ENCODE results near the gene DRC7. TPM values are rescaled to one million over a fixed set of nuclear protein-coding genes. Genes with fewer than 3 reads are reported as not detected.

DRC7 gene
- polyA plus RNA-seq, 1 donor from 2014 or later: 1.4 TPM

DNA sequence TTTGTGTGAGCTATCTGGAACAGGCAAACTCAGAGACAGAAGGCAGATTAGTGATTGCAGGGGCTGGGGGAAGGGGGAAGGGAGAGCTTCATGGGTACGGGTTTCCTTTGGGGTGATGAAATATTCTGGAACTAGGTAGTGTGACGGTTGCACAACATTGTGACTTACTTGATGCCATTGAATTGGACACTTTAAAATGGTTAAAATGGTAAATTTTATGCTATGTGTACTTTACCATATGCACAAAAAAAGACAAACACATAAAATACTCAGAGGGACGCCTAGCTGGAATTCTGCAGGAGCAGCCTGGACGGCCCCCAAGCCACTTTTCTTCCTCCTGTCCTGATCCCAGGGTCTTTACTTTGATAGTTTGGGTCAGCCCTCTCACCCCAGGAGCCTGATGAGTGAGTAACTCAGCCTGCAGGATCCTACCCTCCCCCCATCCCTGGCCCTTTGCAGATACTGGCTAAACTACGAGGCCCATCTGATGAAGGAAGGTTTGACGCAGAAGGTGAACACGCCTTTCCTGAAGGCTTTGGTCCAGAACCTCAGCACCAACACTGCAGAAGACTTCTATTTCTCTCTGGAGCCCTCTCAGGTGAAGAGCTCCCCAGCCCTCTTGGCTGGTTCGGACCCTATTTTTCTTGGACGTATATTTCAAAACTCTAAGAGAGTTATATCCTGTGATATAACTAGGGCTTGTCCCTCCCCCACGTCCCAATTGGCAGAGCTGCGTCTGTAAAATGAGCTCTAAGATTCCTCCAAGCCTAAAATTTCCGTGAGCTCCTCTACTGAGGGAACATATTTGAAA, 18.7 kb upstream of the DRC7 start:
- H3K79me2 ChIP-seq (replicated peaks; ENCODE audit: insufficient read depth, low read length): no peaks in the 10 kb centered on the region
- H3K9me2 ChIP-seq (ENCODE audit: insufficient read depth, low read length): no peaks in the 10 kb centered on the region
- no peak overlapping the region for H3K4me2 ChIP-seq (ENCODE audit: low read length)
- H3K27me3 ChIP-seq (ENCODE audit: insufficient read depth, low read depth, low read length): no peaks in the 10 kb centered on the region
- H3K9me3 ChIP-seq (ENCODE audit: low read length): no peaks in the 10 kb centered on the region
- no peak overlapping the region for H2AFZ ChIP-seq (ENCODE audit: low read depth, low read length)
- no peak overlapping the region for H3K9ac ChIP-seq (ENCODE audit: low read length)
- H3K4me3 ChIP-seq (ENCODE audit: low read length): no peak overlapping the region
- H4K20me1 ChIP-seq (ENCODE audit: insufficient read depth): no peaks in the 10 kb centered on the region
- H3K27ac ChIP-seq (ENCODE audit: low read length): no peak overlapping the region
- H3K36me3 ChIP-seq (ENCODE audit: insufficient read depth, low read length): no peaks in the 10 kb centered on the region
- TF ChIP-seq EP300 (conservative IDR thresholded peaks at IDR 0.05; ENCODE audit: poor library complexity, severe bottlenecking) (no peak), RAD21 (conservative IDR thresholded peaks at IDR 0.05) (no peak), MXI1 (conservative IDR thresholded peaks at IDR 0.05; ENCODE audit: poor library complexity, severe bottlenecking) (no peak), POLR2AphosphoS5 (IDR thresholded peaks at IDR 0.05) (no peak)
- TF ChIP-seq, protein P1, sequence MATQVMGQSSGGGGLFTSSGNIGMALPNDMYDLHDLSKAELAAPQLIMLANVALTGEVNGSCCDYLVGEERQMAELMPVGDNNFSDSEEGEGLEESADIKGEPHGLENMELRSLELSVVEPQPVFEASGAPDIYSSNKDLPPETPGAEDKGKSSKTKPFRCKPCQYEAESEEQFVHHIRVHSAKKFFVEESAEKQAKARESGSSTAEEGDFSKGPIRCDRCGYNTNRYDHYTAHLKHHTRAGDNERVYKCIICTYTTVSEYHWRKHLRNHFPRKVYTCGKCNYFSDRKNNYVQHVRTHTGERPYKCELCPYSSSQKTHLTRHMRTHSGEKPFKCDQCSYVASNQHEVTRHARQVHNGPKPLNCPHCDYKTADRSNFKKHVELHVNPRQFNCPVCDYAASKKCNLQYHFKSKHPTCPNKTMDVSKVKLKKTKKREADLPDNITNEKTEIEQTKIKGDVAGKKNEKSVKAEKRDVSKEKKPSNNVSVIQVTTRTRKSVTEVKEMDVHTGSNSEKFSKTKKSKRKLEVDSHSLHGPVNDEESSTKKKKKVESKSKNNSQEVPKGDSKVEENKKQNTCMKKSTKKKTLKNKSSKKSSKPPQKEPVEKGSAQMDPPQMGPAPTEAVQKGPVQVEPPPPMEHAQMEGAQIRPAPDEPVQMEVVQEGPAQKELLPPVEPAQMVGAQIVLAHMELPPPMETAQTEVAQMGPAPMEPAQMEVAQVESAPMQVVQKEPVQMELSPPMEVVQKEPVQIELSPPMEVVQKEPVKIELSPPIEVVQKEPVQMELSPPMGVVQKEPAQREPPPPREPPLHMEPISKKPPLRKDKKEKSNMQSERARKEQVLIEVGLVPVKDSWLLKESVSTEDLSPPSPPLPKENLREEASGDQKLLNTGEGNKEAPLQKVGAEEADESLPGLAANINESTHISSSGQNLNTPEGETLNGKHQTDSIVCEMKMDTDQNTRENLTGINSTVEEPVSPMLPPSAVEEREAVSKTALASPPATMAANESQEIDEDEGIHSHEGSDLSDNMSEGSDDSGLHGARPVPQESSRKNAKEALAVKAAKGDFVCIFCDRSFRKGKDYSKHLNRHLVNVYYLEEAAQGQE (IDR thresholded peaks at IDR 0.05; ENCODE audit: borderline replicate concordance): no peak
- no peaks in the 10 kb centered on the region for H3F3A ChIP-seq (ENCODE audit: insufficient read depth, low read length, poor library complexity, severe bottlenecking)

DNA sequence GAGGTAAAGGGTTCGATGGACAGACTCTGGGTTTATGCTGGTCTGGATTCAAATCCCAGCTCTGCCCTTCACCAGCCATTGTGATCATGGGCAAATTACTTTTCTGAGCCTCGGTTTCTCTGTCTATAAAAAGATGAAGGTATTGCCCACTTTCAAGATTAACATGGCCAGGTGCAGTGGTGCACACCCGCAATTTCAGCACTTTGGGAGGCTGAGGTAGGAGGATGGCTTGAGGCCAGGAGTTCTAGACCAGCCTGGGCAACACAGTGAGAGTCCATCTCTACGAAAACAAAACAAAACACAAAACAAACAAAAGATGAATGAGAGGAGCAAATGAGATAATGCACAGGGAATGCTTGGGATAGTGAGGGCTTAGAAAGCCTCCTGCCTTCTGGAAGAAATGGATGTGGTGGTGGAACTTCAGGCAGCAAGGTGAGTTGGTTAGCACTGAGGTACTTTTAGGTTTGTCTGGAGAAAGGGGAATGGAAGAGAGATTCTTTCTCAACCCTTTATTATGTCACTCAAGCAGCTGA, 18.0 kb upstream of the DRC7 start:
- Histone ChIP-seq H4K20me1 (ENCODE audit: insufficient read depth) (no peaks in the 10 kb centered on the region), H3K27ac (ENCODE audit: low read length) (no peak overlapping the region), H3K36me3 (ENCODE audit: insufficient read depth, low read length) (no peaks in the 10 kb centered on the region), H3K4me2 (ENCODE audit: low read length) (no peak overlapping the region), H3K9ac (ENCODE audit: low read length) (no peak overlapping the region), H3K27me3 (ENCODE audit: insufficient read depth, low read depth, low read length) (no peaks in the 10 kb centered on the region), H3F3A (ENCODE audit: insufficient read depth, low read length, poor library complexity, severe bottlenecking) (no peaks in the 10 kb centered on the region), H2AFZ (ENCODE audit: low read depth, low read length) (no peak overlapping the region), H3K9me3 (ENCODE audit: low read length) (no peaks in the 10 kb centered on the region), H3K9me2 (ENCODE audit: insufficient read depth, low read length) (no peaks in the 10 kb centered on the region), H3K4me3 (ENCODE audit: low read length) (no peak overlapping the region), H3K79me2 (replicated peaks; ENCODE audit: insufficient read depth, low read length) (no peaks in the 10 kb centered on the region)
- TF ChIP-seq EP300 (conservative IDR thresholded peaks at IDR 0.05; ENCODE audit: poor library complexity, severe bottlenecking) (no peak), SMC3 (conservative IDR thresholded peaks at IDR 0.05; ENCODE audit: poor library complexity) (no peak), EZH2 (IDR thresholded peaks at IDR 0.05; ENCODE audit: borderline replicate concordance, insufficient read depth, low read length, poor library complexity, severe bottlenecking) (no peak), POLR2AphosphoS5 (IDR thresholded peaks at IDR 0.05) (no peak), TAF1 (IDR thresholded peaks at IDR 0.05; ENCODE audit: low read depth) (no peak), MXI1 (conservative IDR thresholded peaks at IDR 0.05; ENCODE audit: poor library complexity, severe bottlenecking) (no peak), RAD21 (conservative IDR thresholded peaks at IDR 0.05) (no peak)
- TF ChIP-seq, protein P2, sequence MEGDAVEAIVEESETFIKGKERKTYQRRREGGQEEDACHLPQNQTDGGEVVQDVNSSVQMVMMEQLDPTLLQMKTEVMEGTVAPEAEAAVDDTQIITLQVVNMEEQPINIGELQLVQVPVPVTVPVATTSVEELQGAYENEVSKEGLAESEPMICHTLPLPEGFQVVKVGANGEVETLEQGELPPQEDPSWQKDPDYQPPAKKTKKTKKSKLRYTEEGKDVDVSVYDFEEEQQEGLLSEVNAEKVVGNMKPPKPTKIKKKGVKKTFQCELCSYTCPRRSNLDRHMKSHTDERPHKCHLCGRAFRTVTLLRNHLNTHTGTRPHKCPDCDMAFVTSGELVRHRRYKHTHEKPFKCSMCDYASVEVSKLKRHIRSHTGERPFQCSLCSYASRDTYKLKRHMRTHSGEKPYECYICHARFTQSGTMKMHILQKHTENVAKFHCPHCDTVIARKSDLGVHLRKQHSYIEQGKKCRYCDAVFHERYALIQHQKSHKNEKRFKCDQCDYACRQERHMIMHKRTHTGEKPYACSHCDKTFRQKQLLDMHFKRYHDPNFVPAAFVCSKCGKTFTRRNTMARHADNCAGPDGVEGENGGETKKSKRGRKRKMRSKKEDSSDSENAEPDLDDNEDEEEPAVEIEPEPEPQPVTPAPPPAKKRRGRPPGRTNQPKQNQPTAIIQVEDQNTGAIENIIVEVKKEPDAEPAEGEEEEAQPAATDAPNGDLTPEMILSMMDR (IDR thresholded peaks at IDR 0.05; ENCODE audit: poor library complexity, severe bottlenecking): no peak
- TF ChIP-seq, protein P1 (IDR thresholded peaks at IDR 0.05; ENCODE audit: borderline replicate concordance): no peak

Measured in neural cell (in vitro differentiated cells).